GM13976 (cell line): ENCODE data around the gene NMNAT2.

Experiments
- DNase-seq: peaks from one replicate; pipeline ENCODE4 v3.0.0; 2012; ENCODE audit warnings: low spot score
- CTCF ChIP-seq: IDR thresholded peaks from 2 replicates; pipeline ENCODE4 v1.5.1; 2012; ENCODE audit warnings: borderline replicate concordance, mild to moderate bottlenecking; ENCODE audit not compliant: insufficient read depth; ENCODE audit errors: extremely low read depth, missing control alignments, control extremely low read depth
- in situ Hi-C: fragments of 300-500 bp; cut with MboI; formaldehyde crosslinking; loops from one replicate; pipeline ENCODE4 v1.12.0; 2022; ENCODE audit warnings: low sequenced_read_pairs, mixed read lengths, inconsistent platforms; ENCODE audit not compliant: unreplicated experiment

The NMNAT2 gene

DNA sequence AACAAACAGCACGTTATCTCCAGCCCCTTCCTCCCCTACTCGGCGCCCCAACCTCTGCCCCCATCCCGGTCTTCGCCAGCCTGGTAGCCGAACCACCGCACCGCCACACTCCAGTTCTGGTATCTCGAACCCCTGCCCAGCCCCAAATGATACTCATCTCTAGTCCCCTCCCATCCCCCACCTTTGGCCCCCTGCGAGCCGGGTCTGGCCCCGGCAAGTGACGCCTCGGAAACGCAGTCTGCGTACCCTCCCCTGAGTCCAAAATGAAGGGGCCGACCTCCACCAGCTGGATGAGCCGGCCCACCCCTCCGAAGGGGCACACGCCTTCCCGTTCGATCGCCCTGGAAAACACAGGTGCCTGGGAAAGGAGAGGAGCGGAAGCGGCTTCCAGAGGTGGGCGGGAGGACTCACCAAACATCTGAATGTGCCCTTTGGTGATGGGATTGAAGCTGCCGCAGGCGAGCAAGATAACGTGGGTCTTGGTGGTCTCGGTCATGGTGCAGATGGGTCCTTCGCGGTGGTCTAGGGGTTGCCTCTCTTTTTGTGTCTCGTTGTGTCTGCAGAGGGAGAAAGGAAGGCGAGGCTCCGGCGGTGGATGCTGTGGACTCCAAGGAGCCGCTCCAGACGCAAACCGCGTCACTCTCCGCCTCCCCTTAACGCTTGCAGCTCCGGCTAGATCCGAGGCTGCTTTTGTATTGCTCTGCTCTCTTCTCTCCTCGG, at the start of gene NMNAT2:
TSS of gene NMNAT2 (minus strand) at position 609 of the 720 bp plus-strand sequence. CDS start at position 496, 113 bp downstream.
- in situ Hi-C loops, result no loop called here
- no peak for TF ChIP-seq CTCF
- no peak for DNase-seq

- no peak for DNase-seq
- no peak for TF ChIP-seq CTCF
- in situ Hi-C loops, result no loop called here
Observed at GRCh38 chr1:183467687-183468086, 49.5 kb upstream of the NMNAT2 start.

GRCh38 chr1:183466781-183467180, 48.6 kb upstream of the NMNAT2 start:
- TF ChIP-seq CTCF, result no peak
- in situ Hi-C loops, result no loop called here
- DNase-seq, result no peak

GRCh38 chr1:183463566-183463965, 45.4 kb upstream of the NMNAT2 start:
- in situ Hi-C loops, result no loop called here
- DNase-seq, result no peak
- no peak for TF ChIP-seq CTCF

DNA sequence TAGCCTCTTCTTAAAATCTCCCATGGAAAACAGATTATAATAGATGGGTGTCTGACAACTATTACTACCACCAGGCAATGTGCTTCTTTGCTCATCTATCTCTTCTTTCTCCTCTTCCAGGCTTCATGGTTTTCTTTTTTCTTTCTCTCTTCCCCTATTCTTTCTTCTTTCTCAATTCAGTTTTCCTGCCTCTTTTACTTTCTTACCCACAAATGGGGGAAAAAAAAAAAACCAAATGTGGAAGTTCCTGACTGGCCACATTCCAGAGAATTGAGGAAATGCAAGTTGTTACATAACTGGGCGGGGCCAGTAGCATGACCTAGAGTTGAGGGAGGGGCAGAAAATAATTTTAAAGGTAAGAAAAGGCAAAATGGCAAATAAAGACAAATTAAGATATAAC, 43.2 kb upstream of the NMNAT2 start:
- DNase-seq, result no peak
- no peak for TF ChIP-seq CTCF
- in situ Hi-C loops, result no loop called here

DNA sequence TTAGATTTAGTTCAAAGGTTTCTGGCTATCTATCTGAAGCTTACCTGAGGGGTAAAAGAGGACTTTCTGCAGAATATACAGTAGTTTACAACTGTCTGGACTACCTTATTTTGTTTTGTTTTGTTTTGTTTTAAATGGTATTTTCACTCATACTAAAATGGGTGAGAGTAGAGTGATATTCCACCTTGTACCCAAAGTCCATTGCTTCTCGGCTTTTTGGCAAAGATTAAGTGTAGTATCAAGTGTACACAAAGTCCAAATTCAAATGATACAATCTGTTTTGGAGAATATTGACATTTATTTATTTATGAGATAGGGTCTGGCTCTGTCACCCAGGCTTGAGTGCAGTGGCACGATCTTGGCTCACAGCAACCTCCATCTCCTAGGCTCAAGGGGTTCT, 42.4 kb upstream of the NMNAT2 start:
- TF ChIP-seq CTCF, result no peak
- in situ Hi-C loops, result no loop called here
- no peak for DNase-seq

DNA sequence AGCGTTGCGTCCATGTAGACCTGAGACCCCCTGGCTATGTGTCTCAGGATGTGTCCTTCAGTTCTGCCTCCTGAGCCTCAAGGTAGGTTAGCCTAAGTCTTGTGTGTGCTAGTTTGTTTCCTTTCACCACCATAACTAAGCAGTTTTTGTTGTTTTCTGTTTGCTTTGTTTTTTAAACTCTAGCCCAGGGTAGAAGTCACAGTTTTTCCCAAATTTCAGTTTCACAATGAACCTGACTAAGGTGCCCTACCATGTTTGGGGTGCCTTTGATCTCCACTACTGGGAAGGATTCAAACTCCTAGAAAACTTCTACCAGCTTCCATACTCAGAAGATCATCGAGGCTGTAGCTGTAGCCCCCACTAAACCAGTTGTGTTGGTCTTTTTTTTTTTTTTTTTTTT, 39.3 kb upstream of the NMNAT2 start:
- no peak for DNase-seq
- in situ Hi-C loops, result no loop called here
- TF ChIP-seq CTCF, result no peak
